B cell (primary cell): ENCODE data around the gene UCHL3.

ENCODE experiments used
- CTCF ChIP-seq: fragments of 200-600 bp; IDR thresholded peaks from one replicate; pipeline ENCODE4 v1.8.0; 2022; ENCODE audit warnings: antibody characterized with exemption, mild to moderate bottlenecking
- EZH2 ChIP-seq: IDR thresholded peaks from 2 replicates; pipeline ENCODE4 v1.6.1; 2012; ENCODE audit warnings: borderline replicate concordance, low read depth, mild to moderate bottlenecking, moderate library complexity, low read length; ENCODE audit not compliant: insufficient read depth, poor library complexity, severe bottlenecking

DNA sequence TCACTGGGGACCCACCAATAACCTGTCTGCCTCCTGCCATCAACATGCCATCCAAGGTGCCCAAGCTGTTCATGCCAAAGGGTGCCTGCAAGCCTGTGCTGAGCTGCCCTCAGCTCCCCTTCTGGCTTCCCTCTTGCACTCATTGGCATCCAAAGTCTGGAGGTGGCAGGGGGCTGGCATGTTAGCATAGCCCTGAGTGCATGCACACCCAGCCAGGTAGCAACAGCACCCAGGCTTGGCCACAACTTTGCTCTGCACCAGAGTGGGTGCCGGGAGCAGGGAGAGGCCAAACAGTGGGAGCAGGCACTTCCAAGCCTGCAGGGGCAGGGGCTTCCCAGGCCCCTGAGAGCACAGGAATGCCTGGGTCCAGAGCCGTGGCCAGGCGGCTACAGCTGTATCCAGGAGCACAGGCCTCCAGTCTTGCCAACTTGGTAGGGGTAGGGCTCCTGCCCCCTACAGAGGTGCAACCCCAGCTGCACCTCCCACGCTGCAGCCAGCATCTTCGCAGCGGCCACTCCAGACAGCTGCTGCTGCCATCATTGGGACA is 41.5 kb upstream of the UCHL3 start:
- TF ChIP-seq CTCF (no peak), EZH2 (no peak)
